ENCODE measurements around the gene MAP2K5.

DNA sequence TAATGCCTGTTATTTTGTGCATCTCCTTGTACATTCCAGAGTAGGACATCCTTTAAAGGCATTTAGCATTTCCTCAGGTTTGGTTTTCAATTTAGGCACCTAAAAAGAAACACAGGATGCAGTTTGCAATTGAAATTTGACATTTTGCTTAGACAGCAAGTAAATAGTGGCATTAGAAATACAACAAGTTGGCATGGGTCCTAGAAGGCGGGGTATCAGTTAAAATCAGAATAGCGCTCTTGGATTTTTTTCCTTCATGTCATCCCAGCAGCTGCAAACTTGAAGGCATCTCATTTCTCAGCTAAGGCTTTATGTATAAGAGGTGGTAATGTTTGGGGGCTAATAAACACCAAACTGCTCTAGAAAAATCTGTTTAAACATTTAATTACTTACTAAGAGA is 235.3 kb downstream of the MAP2K5 start:
- TF ChIP-seq, protein P1, sequence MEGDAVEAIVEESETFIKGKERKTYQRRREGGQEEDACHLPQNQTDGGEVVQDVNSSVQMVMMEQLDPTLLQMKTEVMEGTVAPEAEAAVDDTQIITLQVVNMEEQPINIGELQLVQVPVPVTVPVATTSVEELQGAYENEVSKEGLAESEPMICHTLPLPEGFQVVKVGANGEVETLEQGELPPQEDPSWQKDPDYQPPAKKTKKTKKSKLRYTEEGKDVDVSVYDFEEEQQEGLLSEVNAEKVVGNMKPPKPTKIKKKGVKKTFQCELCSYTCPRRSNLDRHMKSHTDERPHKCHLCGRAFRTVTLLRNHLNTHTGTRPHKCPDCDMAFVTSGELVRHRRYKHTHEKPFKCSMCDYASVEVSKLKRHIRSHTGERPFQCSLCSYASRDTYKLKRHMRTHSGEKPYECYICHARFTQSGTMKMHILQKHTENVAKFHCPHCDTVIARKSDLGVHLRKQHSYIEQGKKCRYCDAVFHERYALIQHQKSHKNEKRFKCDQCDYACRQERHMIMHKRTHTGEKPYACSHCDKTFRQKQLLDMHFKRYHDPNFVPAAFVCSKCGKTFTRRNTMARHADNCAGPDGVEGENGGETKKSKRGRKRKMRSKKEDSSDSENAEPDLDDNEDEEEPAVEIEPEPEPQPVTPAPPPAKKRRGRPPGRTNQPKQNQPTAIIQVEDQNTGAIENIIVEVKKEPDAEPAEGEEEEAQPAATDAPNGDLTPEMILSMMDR (IDR thresholded peaks at IDR 0.05; ENCODE audit: poor library complexity): no peak
- no peak for TF ChIP-seq EZH2phosphoT487 (IDR thresholded peaks at IDR 0.05; ENCODE audit: low read depth, severe bottlenecking, unreplicated experiment)
